WTC11 (cell line): Measurements from ENCODE around the gene ERCC4. TPM values are rescaled to one million over a fixed set of nuclear protein-coding genes. Genes with fewer than 3 reads are reported as not detected.
A peak's percentile ranks its signal among the peaks of the same experiment; 100 is the strongest.

ENCODE experiments used
- ATAC-seq: fragments of 200-7000 bp; cut with Tn5 transposase; 2 replicates; pipeline ENCODE4 v1.10.0; 2021; ENCODE audit warnings: mild to moderate bottlenecking, moderate library complexity
- CTCF ChIA-PET: fragments of 300-600 bp; sonication (Branson Sonifier 250); formaldehyde crosslinking; loops from one replicate; lab custom pipeline; 2021; ENCODE audit warnings: antibody characterized with exemption; lab: Charles Lee
- POLR2A ChIA-PET: fragments of 350-600 bp; sonication (Branson Sonifier 250); formaldehyde crosslinking; loops from one replicate; lab custom pipeline; 2021; ENCODE audit warnings: antibody characterized with exemption; lab: Charles Lee
- DNase-seq: peaks from one replicate; pipeline ENCODE4 v3.0.0; 2021; ENCODE audit warnings: low spot score
- H3K27ac Mint-ChIP-seq: 2 replicates; pipeline ENCODE4 v1.8.0; 2021; ENCODE audit warnings: mixed read lengths
- H3K27me3 Mint-ChIP-seq: 2 replicates; pipeline ENCODE4 v1.8.0; 2021; ENCODE audit warnings: low read depth, mild to moderate bottlenecking, moderate library complexity, mixed read lengths
- H3K36me3 Mint-ChIP-seq: 2 replicates; pipeline ENCODE4 v1.8.0; 2021; ENCODE audit warnings: mixed read lengths
- H3K4me1 Mint-ChIP-seq: 2 replicates; pipeline ENCODE4 v1.8.0; 2022; ENCODE audit warnings: mixed read lengths
- H3K4me3 Mint-ChIP-seq: 2 replicates; pipeline ENCODE4 v1.8.0; 2021; ENCODE audit warnings: mild to moderate bottlenecking, moderate library complexity, mixed read lengths
- H3K9me3 Mint-ChIP-seq: 2 replicates; pipeline ENCODE4 v1.8.0; 2021; ENCODE audit warnings: mixed read lengths
- GABPB1 ChIP-seq: sonication (generic); formaldehyde crosslinking; IDR thresholded peaks from 2 replicates; pipeline ENCODE4 v1.8.1; 2023; ENCODE audit warnings: mild to moderate bottlenecking, missing genetic modification reagents
- JUN ChIP-seq: sonication (generic); formaldehyde crosslinking; IDR thresholded peaks from 2 replicates; pipeline ENCODE4 v1.8.0; 2023; ENCODE audit warnings: mild to moderate bottlenecking, missing genetic modification reagents
- PRRX2 ChIP-seq: fragments of 250-450 bp; sonication (Bioruptor Pico); IDR thresholded peaks from 2 replicates; pipeline ENCODE4 v1.8.0; 2021; ENCODE audit warnings: mild to moderate bottlenecking
- RORB ChIP-seq: fragments of 250-450 bp; sonication (Bioruptor Pico); IDR thresholded peaks from 2 replicates; pipeline ENCODE4 v1.9.0; 2021; ENCODE audit warnings: mild to moderate bottlenecking
- ZBTB21 ChIP-seq: sonication (generic); formaldehyde crosslinking; IDR thresholded peaks from 2 replicates; pipeline ENCODE4 v1.8.1; 2023; ENCODE audit warnings: mild to moderate bottlenecking, missing genetic modification reagents, borderline replicate concordance
- total RNA-seq: library from RNA; stranded (reverse); gene quantifications from 3 replicates; pipeline ENCODE4 v1.2.3, GENCODE V29; 2021
- TF ChIP-seq, protein P1 (sequence below): fragments of 200-600 bp; IDR thresholded peaks from 2 replicates; pipeline ENCODE4 v1.8.0; 2022; ENCODE audit warnings: antibody characterized with exemption
- TF ChIP-seq, protein P2 (sequence below): sonication (generic); formaldehyde crosslinking; conservative IDR thresholded peaks from 2 replicates; pipeline ENCODE4 v1.8.1; 2023; ENCODE audit warnings: mild to moderate bottlenecking, low read depth, missing genetic modification reagents, moderate library complexity
- TF ChIP-seq, protein P3 (sequence below): sonication (generic); formaldehyde crosslinking; IDR thresholded peaks from 2 replicates; pipeline ENCODE4 v1.8.1; 2022; ENCODE audit warnings: low read depth, missing genetic modification reagents, borderline replicate concordance

The ERCC4 gene
- total RNA-seq, 1 experiment from 2014 or later = 12.1 TPM

DNA sequence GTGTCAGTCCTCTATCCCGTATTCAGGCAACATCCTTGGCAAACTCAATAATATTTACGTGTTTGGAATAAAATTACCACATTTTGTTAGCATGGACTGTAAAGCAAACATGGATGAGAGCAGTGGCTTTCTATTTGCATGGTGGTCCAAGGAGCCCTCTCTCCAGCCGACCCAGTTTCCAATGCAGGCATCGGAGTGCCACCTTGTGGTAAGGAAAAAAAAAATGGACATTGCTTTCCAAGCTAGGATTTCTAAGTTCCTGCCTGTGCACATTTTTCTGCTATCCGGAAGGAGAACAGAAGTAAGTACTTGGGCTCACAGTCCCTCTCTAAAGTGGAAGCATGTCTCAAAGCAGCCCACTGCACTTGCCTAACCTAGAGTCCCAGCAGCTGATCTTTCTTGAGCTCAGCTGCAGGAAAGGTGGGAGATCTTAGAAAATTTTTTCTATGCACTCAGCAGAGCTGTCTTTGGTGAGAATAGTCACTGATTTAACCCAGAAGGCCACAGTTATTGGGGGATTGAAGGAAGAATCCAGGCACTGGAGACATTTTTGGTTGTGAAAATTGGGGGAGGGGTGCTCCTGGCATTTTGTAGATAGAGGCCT, 46.0 kb upstream of the ERCC4 start:
- CTCF ChIA-PET = interaction anchor here (0.6 to 2.3 kb wide), 33 partner anchors 8 to 972 kb away, joined by 3 to 14 read pairs (median 4); partner anchors contain the start of genes ERCC4 and SHISA9
- Mint-ChIP-seq H3K27me3 (no peaks in the 10 kb centered on the region; the same call in none of the 2 replicates), H3K27ac (no peak overlapping the region), H3K4me3 (no peak overlapping the region), H3K36me3 (no peaks in the 10 kb centered on the region), H3K9me3 (0 out of 2 replicates have a peak, but pooled peaks cover 4% of the 10 kb centered on the region), H3K4me1 (no peaks in the 10 kb centered on the region)
- ATAC-seq (peak; percentile 75), DNase-seq (peak; percentile 36)
- TF ChIP-seq, protein P1, sequence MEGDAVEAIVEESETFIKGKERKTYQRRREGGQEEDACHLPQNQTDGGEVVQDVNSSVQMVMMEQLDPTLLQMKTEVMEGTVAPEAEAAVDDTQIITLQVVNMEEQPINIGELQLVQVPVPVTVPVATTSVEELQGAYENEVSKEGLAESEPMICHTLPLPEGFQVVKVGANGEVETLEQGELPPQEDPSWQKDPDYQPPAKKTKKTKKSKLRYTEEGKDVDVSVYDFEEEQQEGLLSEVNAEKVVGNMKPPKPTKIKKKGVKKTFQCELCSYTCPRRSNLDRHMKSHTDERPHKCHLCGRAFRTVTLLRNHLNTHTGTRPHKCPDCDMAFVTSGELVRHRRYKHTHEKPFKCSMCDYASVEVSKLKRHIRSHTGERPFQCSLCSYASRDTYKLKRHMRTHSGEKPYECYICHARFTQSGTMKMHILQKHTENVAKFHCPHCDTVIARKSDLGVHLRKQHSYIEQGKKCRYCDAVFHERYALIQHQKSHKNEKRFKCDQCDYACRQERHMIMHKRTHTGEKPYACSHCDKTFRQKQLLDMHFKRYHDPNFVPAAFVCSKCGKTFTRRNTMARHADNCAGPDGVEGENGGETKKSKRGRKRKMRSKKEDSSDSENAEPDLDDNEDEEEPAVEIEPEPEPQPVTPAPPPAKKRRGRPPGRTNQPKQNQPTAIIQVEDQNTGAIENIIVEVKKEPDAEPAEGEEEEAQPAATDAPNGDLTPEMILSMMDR = peak; percentile 42
- no peak for TF ChIP-seq JUN (CRISPR knock-in tag)
- POLR2A ChIA-PET = interaction anchor here (0.6 kb wide), 1 partner anchor 597 kb away, joined by 3 read pairs; no protein-coding TSS in a partner anchor

DNA sequence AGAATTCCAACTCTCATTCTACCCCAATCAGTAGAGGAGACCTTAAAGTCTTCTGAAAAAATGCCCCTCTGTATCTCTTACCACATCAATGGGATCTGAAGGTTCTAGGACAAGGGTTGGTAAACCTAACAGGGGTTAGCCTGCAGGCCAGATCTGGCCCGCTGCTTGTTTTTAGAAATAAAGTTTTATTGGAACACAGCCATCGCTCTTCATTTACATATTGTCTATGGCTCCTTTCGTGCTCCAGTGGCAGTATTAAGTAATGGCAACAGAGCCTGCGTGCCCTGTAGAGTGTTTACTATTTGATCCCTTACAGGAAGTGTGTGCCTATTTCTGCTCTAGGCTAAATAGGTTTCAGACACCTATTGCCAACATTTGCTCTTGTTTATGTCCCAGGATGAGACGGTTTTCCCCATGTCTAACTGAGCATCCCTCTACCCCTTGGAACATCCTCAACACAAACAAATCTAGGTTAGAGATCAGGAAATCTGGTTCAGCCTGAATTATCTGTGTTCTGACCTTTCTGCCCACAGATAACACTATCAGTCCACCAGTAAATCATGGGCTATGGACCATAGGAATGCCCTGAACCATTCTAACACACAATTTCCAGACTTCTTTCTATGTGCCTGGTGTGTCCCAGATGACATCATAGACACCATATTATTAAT, 44.2 kb upstream of the ERCC4 start:
- ChIA-PET POLR2A (no interaction called here), CTCF (interaction anchor here (2.8 kb wide), 1 partner anchor 44 kb away, joined by 8 read pairs; the partner anchor contains the start of gene ERCC4)
- no peak overlapping the region for H3K4me3 Mint-ChIP-seq
- H3K27me3 Mint-ChIP-seq = no peaks in the 10 kb centered on the region; the same call in 1 of the 2 replicates
- TF ChIP-seq, protein P2, sequence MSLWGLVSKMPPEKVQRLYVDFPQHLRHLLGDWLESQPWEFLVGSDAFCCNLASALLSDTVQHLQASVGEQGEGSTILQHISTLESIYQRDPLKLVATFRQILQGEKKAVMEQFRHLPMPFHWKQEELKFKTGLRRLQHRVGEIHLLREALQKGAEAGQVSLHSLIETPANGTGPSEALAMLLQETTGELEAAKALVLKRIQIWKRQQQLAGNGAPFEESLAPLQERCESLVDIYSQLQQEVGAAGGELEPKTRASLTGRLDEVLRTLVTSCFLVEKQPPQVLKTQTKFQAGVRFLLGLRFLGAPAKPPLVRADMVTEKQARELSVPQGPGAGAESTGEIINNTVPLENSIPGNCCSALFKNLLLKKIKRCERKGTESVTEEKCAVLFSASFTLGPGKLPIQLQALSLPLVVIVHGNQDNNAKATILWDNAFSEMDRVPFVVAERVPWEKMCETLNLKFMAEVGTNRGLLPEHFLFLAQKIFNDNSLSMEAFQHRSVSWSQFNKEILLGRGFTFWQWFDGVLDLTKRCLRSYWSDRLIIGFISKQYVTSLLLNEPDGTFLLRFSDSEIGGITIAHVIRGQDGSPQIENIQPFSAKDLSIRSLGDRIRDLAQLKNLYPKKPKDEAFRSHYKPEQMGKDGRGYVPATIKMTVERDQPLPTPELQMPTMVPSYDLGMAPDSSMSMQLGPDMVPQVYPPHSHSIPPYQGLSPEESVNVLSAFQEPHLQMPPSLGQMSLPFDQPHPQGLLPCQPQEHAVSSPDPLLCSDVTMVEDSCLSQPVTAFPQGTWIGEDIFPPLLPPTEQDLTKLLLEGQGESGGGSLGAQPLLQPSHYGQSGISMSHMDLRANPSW (CRISPR knock-in tag) = no peak
- TF ChIP-seq GABPB1 = no peak
- TF ChIP-seq, all 79 proteins: peak for 0
- no peaks in the 10 kb centered on the region for H3K4me1 Mint-ChIP-seq
- H3K36me3 Mint-ChIP-seq = no peaks in the 10 kb centered on the region
- ATAC-seq (no peak), DNase-seq (no peak)
- H3K9me3 Mint-ChIP-seq = 0 out of 2 replicates have a peak, but pooled peaks cover 4% of the 10 kb centered on the region
- no peak overlapping the region for H3K27ac Mint-ChIP-seq

DNA sequence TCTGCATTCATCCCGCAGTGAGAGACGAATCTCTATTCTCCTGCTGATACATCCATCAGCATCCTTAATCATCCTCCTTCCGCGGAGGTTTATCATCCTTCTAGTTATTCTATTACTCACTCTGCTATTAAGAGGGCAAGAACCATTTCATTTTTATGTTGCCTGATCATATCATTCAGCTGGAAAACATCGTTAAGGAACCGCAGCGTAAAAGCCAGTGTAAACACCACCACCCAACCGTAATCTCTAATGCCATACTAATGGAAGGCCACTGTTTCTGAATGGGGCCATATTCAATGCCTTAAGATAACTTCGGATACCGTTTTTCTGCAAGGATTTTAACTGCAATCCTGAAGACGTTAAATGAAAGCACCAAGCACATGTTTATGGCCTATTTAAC, 36.7 kb upstream of the ERCC4 start:
- H3K9me3 Mint-ChIP-seq = peaks cover 42% of the 10 kb centered on the region
- H3K36me3 Mint-ChIP-seq = peaks cover 12% of the 10 kb centered on the region
- ChIA-PET CTCF (interaction anchor here (1.5 kb wide), 1 partner anchor 9 kb away, joined by 4 read pairs; no protein-coding TSS in a partner anchor), POLR2A (no interaction called here)
- ATAC-seq (no peak), DNase-seq (no peak)
- peaks cover 18% of the 10 kb centered on the region for H3K27me3 Mint-ChIP-seq
- H3K4me1 Mint-ChIP-seq = no peaks in the 10 kb centered on the region
- no peak overlapping the region for H3K4me3 Mint-ChIP-seq
- TF ChIP-seq, protein P3, sequence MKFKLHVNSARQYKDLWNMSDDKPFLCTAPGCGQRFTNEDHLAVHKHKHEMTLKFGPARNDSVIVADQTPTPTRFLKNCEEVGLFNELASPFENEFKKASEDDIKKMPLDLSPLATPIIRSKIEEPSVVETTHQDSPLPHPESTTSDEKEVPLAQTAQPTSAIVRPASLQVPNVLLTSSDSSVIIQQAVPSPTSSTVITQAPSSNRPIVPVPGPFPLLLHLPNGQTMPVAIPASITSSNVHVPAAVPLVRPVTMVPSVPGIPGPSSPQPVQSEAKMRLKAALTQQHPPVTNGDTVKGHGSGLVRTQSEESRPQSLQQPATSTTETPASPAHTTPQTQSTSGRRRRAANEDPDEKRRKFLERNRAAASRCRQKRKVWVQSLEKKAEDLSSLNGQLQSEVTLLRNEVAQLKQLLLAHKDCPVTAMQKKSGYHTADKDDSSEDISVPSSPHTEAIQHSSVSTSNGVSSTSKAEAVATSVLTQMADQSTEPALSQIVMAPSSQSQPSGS (CRISPR knock-in tag) = no peak
- TF ChIP-seq ZBTB21 (CRISPR knock-in tag) = no peak
- H3K27ac Mint-ChIP-seq = no peak overlapping the region

DNA sequence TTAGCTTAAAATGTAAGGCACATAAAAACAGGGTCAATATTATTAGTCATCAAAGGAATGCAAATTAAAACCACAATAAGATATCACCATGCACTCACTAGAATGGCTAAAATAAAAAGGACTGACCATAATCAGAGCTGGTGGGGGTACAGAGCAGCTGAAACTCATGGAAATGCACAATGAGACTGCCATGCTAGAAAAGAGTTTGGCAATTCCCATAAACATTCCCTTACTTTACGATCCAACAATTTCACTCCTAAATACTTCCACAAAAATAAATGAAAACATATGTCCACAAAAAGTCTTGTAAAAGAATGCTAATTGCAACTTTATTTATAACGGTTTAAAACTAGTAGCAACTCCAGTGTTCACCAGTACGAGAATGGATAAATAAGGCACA, 36.1 kb upstream of the ERCC4 start:
- Mint-ChIP-seq H3K4me3 (no peak overlapping the region), H3K27ac (no peak overlapping the region), H3K9me3 (peaks cover 47% of the 10 kb centered on the region), H3K4me1 (no peaks in the 10 kb centered on the region), H3K27me3 (peaks cover 18% of the 10 kb centered on the region), H3K36me3 (peaks cover 14% of the 10 kb centered on the region)
- ChIA-PET POLR2A (no interaction called here), CTCF (interaction anchor here (0.7 to 1.5 kb wide), 2 partner anchors 10 to 17 kb away, joined by 4 read pairs; no protein-coding TSS in a partner anchor)
- ATAC-seq = no peak
- no peak for DNase-seq
- TF ChIP-seq PRRX2 (CRISPR knock-in tag) (no peak), RORB (CRISPR knock-in tag) (no peak)
- TF ChIP-seq, protein P3 (CRISPR knock-in tag) = no peak
